Epithelial cell of esophagus (primary cell): ENCODE measurements around the gene MTFR1L.

ENCODE experiments used
- DNase-seq: peaks from one replicate; pipeline ENCODE4 v3.0.0; 2010; ENCODE audit warnings: low read depth
- H3K4me3 ChIP-seq: 2 replicates; pipeline ENCODE4 v1.5.1; 2011; ENCODE audit warnings: mild to moderate bottlenecking, low read length, control low read depth
- CTCF ChIP-seq: IDR thresholded peaks from 2 replicates; pipeline ENCODE4 v1.5.1; 2011; ENCODE audit warnings: low read depth, mild to moderate bottlenecking, low read length, control low read depth, inconsistent platforms; ENCODE audit not compliant: insufficient read depth; ENCODE audit errors: missing control alignments

Gene MTFR1L

GRCh38 chr1:25858494-25858893 is 38.7 kb downstream of the MTFR1L start:
- no peak for TF ChIP-seq CTCF
- H3K4me3 ChIP-seq: peak overlapping the region; percentile 83
- peak; percentile 28 for DNase-seq

- TF ChIP-seq CTCF: no peak
Observed at GRCh38 chr1:25858906-25859789, 39.4 kb downstream of the MTFR1L start, which contains the start of gene AUNIP. TSS of gene AUNIP (minus strand) at chr1:25859457. CDS start at chr1:25859357, 100 bp downstream.

DNA sequence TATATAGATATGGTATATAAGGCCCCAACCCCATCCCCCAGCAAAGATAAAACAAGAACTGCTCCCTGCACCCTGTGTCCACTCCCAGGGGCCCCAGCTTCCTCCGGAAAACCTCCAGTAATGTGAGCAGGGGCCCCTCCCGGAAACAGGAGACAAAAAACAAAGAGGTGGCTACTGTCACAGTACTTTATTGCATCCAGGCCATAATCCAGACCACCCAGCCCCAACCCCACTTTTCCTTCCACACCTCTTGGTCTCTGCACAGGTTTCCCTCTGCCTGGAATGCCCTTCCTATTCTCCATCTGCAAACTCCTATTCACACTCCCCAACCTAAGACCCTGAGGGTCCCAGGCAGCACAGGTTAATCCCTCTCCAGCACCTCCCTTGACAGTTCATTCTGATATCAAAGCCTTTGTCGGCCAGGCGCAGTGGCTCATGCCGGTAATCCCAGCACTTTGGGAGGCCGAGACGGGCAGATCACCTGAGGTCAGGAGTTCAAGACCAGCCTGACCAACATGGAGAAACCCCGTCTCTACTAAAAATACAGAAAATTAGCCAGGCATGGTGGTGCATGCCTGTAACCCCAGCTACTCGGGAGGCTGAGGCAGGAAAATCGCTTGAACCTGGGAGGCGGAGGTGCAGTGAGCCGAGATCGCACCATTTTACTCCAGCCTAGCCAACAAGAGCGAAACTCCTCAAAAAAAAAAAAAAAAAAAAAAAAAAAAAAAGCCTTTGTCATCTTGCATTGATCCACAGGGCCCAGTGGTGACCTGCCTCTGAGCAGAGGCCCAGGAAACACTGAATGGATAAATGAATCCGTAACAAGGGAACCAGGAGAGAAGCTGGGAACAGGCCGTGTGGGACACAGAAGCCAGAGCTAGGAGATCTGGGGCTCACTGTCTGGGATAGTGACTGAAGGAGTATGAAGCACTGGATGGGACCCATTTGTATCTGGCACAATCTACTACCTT is 41.8 kb downstream of the MTFR1L start:
- H3K4me3 ChIP-seq: no peak overlapping the region
- DNase-seq: no peak
- TF ChIP-seq CTCF: no peak

More at GRCh38 chr1:25858906-25859789, 39.4 kb downstream of the MTFR1L start, which contains the start of gene AUNIP:
- DNase-seq: peak; percentile 88
- H3K4me3 ChIP-seq: peak within 1 kb of the TSS; percentile 83

DNA sequence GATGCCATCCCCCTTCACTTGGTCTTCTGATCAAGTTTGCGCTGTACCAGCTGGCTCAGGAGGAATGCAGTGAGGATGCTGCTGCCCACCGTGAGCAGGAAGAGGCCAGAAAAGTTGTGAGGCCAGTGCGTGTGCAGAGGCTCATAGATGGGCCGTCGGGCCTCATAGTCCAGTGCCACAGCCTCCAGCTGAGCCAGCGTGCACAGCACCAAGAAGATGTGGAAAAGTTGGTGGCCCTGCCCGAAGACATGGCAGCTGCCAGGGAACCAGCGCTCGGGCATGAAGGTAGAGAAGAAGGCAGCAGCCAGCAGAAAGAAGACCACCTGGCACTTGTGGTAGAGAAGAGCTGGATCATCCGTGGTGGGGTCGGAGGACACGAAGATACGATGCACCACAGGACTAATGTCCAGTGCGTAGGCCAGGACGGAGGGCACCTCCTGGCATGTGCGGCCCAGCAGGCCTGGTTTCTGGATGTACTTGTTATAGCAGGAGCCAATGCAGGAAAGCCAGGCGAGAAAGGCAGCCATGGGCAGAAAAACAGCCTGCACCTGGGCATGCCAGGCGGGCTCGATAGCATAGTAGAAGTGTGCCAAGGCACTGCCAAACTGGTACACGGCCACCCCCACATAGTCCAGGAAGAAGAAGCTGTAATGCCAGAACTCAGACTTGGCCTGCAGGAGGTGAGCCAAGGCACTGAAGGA is 43.2 kb downstream of the MTFR1L start:
- TF ChIP-seq CTCF: no peak

DNA sequence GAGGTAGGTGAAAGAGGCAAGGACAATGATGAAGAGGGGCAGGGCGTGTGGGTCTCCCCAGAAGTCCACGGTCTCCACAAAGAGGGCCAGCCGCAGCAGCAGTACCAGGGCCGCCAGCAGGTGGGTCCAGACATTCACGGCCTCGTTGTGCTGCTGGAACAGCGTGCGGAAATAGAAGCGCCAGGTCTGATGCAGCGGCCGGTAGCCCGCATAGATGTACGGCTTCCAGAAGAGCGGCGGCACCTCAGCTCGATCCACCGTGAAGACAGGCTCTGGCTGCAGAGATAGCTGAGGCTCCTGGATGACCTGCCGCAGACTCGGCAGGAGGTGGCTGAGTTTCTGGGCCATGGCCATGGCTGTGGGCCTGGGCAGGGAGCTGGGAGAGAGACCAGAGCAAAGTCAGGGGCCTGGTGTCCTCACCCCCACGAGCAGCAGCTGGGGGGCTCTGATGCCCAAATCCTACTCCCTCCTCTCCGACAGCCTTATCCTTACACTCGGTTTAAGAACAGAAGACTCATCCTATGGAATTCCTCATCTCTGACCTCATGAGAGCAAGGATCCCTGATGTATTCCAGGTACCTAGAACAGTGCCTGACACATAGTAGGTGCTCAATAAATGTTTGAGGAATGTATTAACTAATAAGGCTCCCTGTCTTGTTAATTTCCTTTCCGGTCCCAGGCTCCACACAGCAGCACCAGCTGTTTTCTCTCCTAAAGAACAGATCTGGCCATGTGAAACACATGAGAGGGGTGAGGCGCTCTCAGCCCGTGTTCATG is 43.9 kb downstream of the MTFR1L start:
- no peak overlapping the region for H3K4me3 ChIP-seq
- TF ChIP-seq CTCF: no peak
- DNase-seq: no peak

More for the DNA sequence above, 43.2 kb downstream of the MTFR1L start:
- no peak for DNase-seq
- no peak overlapping the region for H3K4me3 ChIP-seq

DNA sequence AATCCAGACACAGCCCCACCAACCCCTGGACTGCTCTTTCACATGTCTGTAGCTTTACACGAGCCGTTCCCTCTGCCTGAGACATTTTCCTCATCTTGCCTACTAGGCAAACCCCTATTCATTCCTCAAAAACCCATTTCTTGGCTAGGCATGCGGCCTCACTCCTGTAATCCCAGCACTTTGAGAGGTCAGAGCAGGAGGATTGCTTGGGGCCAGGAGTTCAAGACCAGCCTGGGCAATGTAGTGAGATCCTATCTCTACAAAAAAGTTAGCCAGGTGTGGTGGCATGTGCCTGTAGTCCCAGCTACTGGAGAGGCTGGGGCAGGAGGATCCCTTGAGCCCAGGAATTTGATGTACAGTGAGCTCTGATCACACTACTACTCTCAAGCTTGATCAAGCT is 44.7 kb downstream of the MTFR1L start:
- no peak overlapping the region for H3K4me3 ChIP-seq
- DNase-seq: no peak
- TF ChIP-seq CTCF: no peak
